Measurements from ENCODE around the gene APOF.
"Not testable (repeated sequence)": the region's sequence is repeated elsewhere in the genome, so short reads cannot be mapped to it uniquely, and the experiment has no call there.

The APOF gene

GRCh38 chr12:56366948-56367347 is 4.3 kb upstream of the APOF start:
- DNase-seq = no peak

GRCh38 chr12:56361487-56362129 is 1.0 kb downstream of the APOF start:
- DNase-seq = no peak

GRCh38 chr12:56359851-56360767 is 2.5 kb downstream of the APOF start, which contains the start of gene STAT2:
Gene STAT2 (minus strand): TSS chr12:56360107. CDS start chr12:56356571, 3,536 bp downstream.
- DNase-seq = peak; percentile 98

DNA sequence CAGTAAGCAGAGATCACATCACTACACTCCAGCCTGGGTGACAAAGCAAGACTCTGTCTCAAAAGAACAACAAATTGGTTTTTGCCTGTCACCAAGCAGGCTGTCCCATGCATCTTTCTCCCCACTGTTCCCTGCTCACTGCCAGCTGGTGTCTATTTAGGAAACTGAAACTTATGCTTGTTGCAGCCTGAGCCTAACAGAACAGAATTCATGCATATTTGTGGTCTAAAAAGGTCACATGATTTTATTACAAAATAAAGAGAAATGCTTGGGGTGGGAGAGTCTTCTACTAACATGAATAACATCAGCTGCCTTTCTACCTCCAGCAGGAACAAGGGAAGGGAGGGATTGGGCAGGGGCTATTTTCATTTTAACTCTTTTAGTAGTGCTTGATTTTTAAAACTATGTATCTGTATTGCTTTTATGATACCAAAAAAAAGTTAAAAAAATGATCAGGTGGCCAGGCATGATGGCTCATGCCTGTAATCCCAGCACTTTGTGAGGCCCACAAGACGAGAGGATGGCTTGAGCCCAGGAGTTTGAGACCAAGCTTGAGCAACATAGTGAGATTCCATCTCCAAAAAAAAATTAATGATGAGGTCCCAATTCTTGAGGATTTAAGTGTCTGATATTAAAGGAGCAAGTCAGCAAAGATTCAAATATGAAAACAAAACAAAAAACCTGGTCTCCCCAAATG is 3.7 kb downstream of the APOF start:
- DNase-seq = no peak

DNA sequence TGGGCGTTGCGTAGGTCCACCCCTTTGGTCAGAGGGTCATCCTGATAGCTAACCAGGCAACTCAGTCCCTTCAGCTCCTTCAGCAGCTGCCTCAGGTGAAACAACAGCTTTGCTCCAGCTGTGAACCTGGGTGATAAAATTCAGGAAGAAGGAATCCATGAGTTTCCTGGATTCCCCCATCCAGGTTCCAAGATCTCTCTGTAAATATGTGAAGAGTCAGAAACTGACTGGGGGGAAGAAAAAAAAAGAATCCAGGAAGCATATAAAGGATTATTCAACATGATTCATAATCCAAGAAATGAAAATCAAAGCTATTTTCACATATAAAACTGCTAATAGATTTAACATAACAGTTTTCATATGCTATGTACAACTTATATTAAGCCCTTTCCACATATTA is 11.3 kb downstream of the APOF start:
- DNase-seq = no peak

DNA sequence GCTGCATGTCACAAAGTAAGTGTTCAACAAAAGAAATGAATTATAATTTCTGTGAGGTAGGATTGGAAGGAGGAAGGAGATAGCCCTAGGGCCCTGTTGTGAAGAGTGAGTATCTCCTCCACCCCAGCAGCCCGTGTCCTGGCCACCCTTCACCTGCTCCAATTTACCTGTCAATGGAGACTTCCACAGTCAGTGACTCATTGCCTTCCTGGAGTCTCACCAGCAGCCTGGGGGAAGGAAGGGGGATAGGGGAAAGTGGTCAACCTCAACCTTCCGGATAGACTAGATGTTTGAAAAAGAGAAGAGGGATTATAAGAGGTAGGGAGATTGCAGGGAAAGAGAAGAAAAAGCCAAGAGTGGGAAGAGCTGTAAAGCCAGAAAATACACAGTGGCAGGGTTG is 12.0 kb downstream of the APOF start:
- DNase-seq = no peak

DNA sequence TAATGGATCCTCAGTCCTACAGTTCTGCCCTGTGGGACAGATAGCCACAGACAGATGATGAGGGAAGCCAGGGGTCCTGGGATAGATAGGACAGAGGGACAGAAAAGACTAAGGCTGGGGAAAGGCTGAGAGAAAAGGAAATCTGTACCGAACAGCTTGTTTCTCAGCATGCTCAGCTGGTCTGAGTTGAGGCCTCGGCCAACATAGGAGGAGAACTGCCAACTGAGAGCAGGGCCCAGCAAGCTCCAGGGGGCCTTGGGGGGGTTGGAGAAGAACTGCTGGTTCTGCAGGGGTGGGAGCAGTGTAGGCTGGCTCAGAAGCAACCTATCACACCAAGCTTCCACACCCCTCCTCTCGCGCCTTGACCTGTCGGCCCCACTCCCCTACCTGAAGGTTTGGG is 13.9 kb downstream of the APOF start:
- no peak for DNase-seq

DNA sequence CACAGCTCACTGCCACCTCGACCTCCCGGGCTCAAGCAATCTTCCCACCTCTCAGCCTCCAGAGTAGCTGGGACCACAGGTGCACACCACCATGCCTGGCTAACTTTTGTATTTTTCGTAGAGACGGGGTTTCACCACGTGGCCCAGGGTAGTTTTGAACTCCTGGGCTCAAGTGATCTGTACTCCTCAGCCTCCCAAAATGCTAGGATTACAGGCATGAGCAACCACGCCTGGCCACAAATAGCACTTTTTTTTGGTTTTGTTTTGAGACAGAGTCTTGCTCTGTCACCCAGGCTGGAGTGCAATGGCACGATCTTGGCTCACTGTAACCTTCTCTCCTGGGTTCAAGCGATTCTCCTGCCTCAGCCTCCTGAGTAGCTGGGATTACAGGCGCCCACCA is 15.4 kb downstream of the APOF start:
- DNase-seq = not testable (repeated sequence)

DNA sequence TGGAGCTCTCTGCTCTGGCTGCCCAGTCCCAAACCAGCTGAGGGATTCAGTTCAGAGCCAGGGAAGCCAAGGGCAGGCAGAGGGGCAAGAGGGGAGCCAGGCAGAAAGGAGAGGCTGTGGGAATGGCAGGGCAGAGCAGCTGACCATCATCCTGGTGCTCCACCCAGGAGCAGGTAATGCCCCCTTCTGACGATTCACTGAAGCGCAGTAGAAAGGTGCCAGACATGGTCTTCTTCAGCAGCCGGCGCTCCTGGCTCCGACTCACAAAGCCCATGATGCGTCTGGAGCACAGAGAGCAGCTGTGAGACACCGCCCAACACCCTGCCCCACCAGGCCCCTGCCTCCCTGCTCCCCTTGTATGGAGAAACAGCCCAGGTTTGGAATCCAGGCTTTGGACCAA is 16.0 kb downstream of the APOF start:
- no peak for DNase-seq

DNA sequence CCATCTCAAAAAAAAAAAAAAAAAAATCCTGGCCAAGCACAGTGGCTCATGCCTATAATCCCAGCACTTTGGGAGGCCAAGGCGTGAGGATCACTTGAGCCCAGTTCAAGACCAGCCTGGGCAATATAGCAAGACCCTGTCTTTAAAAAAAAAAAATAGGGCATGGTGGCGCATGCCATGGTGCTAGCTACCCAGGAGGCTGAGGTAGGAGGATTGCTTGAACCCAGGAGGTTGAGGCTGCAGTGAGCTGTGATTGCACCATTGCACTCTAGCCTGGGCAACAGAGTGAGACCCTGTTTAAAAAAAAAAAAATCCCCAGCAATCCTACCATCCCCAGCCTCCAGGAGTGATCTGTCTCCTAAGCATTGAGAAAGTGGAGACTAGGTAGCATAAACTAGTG is 20.4 kb downstream of the APOF start:
- not testable (repeated sequence) for DNase-seq

DNA sequence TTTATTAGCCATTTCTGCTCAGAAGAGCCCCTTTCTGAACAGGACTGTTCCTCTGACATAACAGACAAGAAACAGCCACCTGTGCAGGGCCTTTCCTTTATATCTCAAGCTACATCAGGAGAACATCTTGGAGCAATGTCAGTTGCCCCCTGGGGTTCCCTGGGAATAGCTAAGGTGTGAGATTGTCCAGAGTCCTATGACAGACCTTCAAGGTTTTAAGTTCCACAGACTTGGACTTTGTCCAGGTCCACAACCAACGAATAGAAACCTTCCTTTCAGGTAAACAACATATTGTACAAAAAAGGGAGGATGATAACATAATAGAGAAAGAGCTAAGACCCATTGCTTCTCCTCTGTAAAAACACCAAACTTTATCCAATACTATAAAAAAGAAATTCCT is 21.0 kb downstream of the APOF start:
- DNase-seq = no peak

DNA sequence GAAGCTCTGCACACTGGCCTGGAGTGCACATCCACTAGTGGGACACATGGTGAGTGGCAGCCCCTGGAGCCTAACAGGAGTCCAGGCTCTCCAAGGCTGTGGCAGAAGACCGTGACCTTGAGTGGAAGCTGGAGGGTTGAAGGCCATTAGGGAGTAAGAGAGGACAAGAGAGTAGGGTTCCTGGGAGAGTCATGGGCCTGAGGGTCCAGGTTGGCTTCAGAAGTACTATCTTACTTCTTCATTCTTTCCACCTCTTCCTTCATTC is 23.6 kb downstream of the APOF start:
- DNase-seq = no peak

GRCh38 chr12:56338308-56339157 is 24.1 kb downstream of the APOF start, which contains the start of gene IL23A:
Gene IL23A (plus strand): TSS chr12:56338884. CDS start chr12:56339045, 161 bp downstream.
- peak; percentile 84 for DNase-seq

DNA sequence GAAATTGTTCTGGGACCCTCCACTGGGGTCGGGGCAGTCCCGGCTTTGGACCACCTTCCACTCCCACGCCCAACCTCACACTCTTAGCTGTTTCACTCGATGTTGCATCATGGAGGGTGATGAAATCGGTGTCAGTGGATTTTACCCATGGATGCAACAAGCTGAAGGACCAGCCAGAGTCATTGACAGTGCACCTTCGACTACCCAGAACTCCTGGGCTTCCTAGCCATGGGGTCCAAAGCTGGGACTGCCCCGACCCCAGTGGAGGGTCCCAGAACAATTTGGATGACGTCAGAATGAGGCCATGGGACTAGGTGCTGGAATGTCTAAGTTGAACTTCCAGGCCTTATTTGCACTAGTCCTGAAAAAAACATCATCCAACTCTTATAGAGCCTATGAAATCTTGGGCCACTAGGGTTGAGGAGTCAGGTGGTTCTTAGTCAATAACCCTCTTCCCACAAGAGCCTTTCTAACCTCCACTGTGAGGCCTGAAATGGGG is 24.9 kb downstream of the APOF start:
- DNase-seq = no peak

DNA sequence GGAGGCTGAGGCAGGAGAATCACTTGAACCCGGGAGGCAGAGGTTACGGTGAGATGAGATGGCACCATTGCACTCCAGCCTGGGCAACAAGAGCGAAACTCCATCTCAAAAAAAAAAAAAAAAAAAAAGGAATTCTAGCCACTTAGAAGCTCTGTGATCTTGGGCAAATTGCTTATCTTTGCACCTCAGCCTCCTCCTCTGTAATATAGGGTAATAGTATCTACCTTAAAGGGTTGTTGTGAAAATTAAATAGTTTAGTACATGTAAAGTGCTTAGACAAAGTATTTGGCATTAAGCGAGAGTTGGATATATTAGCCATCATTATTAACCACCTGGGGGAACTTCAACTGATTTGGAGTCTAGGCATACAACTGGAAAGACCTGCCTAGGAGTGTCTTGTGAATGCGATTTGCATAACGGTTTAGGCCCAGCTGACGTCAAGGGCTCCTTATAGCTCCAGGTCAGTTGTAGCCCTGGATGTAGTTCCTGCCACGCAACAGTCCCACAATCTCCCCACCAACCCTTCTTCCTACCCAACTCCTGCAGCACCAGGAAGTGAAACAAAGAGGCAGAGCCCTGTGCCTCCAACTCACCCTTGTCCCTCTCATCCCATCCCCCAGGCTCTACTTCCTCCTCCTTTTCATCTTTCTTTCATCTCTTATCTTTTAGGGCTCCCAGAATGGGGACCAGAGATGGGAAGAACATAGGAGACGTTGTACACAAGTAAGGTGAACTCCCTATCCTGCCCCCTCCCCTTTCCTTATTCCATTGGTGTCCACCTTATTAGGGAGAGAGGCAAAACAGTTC is 26.1 kb downstream of the APOF start:
- DNase-seq = no peak

- DNase-seq = not testable (repeated sequence)
These were observed 27.1 kb downstream of the APOF start for GRCh38 chr12:56335527-56335926.

DNA sequence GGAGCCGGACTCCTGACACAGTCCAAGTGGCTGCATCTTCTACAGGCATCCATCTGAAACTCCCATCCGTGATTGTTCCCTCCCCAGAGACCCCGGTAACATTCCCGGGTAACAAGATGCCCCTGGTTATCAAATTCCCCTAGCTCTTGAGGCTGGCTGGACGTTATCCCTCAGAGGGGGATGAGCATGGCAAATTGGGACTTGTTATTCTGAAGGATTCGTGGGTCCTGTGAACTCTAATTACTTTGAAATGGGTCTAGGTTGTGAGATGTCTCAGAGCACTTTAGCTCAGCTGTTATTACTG is 28.2 kb downstream of the APOF start:
- no peak for DNase-seq

DNA sequence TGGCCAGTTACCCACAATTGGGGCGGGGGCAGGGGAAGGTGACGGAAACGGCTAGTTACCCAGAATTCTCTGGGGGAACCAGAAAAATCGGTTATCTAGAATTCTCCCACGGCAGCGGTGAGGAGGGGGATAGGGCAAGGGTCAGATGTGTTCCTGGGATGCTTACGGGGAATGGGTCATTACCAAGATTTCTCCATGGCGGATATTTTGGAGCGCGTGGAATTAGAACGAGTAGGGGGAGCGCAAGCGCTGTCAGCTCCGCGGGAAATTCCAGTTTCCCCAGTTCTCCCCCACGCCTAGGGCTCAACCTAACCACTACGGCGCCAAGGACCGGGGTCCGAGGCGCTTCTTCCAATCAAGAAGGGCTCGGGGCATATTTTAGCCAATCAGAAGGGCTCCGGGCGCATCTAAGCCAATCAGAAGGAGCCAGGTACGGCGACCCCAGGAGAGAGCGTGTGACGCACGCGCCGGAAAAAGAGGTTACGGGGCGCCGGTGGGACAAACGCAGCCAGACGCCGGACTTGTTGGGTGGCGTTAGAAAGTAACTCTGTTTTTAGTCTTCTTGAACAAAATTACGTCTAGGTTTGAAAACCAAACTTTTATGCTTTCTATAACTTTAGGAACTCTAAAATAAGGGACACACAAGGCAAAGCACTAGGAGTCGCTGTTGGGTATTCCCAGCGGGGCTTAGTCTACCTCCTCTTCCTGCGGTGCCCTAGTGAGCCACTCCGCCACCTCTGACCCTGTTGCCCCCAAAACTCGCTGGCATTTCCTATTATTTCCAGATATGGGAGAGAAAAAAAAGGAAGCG is 28.8 kb downstream of the APOF start, which contains the start of gene PAN2:
Gene PAN2 (minus strand): TSS at position 322 of the 811 bp plus-strand sequence. CDS start 906 bp downstream, outside the sequence.
- DNase-seq = peak; percentile 87

GRCh38 chr12:56333197-56333678 is 29.4 kb downstream of the APOF start:
- no peak for DNase-seq

DNA sequence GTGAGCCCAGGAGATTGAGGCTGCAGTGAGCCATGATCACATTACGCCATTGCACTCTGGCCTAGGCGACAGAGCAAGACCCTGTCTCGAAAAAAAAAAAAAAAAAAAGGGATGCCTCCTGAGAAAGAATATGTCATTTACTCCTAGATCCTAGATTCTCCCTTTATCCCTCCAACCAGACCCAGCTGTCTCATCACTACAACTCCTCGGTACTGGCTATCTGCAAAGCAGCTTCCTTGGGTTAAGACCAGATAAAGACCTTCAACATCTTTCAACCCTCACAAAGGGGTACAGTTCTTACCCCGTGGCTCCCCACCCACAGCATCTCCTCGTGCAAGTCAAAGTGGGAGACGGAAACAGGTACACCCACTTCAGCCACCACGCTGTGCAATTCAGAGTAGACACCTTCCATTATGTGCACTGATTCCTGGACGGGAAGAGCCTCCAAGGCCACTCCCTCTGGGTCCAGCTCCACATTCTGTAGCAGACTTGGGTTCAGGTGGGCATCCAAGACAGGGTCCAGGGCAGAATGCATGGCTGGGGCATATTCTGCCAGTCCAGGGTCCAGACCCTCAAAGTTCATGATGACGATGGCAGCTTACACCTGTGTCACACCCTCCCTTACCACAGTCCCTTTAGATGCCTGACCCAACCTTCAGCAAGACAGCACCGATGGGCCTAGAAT is 30.0 kb downstream of the APOF start:
- DNase-seq = no peak
